GM12878 (cell line): ENCODE results near the gene LIN7B. TPM values are rescaled to one million over a fixed set of nuclear protein-coding genes. Genes with fewer than 3 reads are reported as not detected.

Experiments
- ATAC-seq: fragments of 200-7000 bp; cut with Tn5 transposase; 3 replicates; pipeline ENCODE4 v1.9.1; 2020; ENCODE audit warnings: mild to moderate bottlenecking, moderate library complexity
- BruUV-seq: library from RNA; stranded (reverse); fragments of 400-500 nt; replicated peaks from 2 replicates; lab custom pipeline; 2021; lab: Mats Ljungman, UMichigan
- CTCF ChIA-PET: fragments of 300-600 bp; sonication (Branson Sonifier 250); formaldehyde crosslinking; extraction: SDS; loops from one replicate; lab custom pipeline; 2021; ENCODE audit warnings: inconsistent platforms; lab: Yijun Ruan, JAX
- POLR2A ChIA-PET: fragments of 350-600 bp; formaldehyde crosslinking; extraction: SDS; loops from one replicate; lab custom pipeline; 2021; ENCODE audit warnings: inconsistent platforms; lab: Charles Lee
- RAD21 ChIA-PET: fragments of 300-600 bp; sonication (Branson Sonifier 250); formaldehyde crosslinking; loops from one replicate; lab custom pipeline; 2023; ENCODE audit warnings: antibody characterized with exemption; ENCODE audit not compliant: unreplicated experiment; lab: Charles Lee
- SMC1A ChIA-PET: fragments of 300-600 bp; sonication (Branson Sonifier 250); formaldehyde crosslinking; loops from one replicate; lab custom pipeline; 2023; ENCODE audit not compliant: unreplicated experiment, uncharacterized antibody; lab: Charles Lee
- DNase-seq: peaks from one replicate; pipeline ENCODE4 v3.0.0-alpha.2; 2011; ENCODE audit warnings: low read depth, low spot score
- FAIRE-seq: peaks from 3 replicates; lab custom pipeline; 2011; peaks lifted over from hg19 to GRCh38; lab: Jason Lieb, UNC
- H2AFZ ChIP-seq: 2 replicates; pipeline ENCODE4 v1.6.0; 2011; ENCODE audit warnings: low read depth, low read length, control low read depth; ENCODE audit not compliant: control insufficient read depth
- H3K27ac ChIP-seq: 2 replicates; pipeline ENCODE4 v1.5.1; 2011; ENCODE audit warnings: control low read depth; ENCODE audit not compliant: control insufficient read depth, insufficient read depth
- H3K27me3 ChIP-seq, 2 experiments: replicated peaks in 1 of 2; 2 replicates each; pipeline versions ENCODE4 v1.6.0 to v1.6.1; 2011; ENCODE audit warnings: low read length in 1 of 2; ENCODE audit not compliant: control insufficient read depth in 2 of 2, insufficient read depth in 2 of 2
- H3K36me3 ChIP-seq, 2 experiments: 2 replicates each; pipeline ENCODE4 v1.5.1; 2011; ENCODE audit warnings: low read length in 1 of 2; ENCODE audit not compliant: control insufficient read depth in 2 of 2, insufficient read depth in 2 of 2
- H3K4me1 ChIP-seq: 2 replicates; pipeline ENCODE4 v1.6.1; 2011; ENCODE audit warnings: mild to moderate bottlenecking, low read length, moderate library complexity, mixed read lengths; ENCODE audit not compliant: control insufficient read depth, insufficient read depth
- H3K4me2 ChIP-seq: 2 replicates; pipeline ENCODE4 v1.6.0; 2011; ENCODE audit warnings: control low read depth; ENCODE audit not compliant: control insufficient read depth, insufficient read depth
- H3K4me3 ChIP-seq: fragments of 200-600 bp; sonication (generic); 2 replicates; pipeline ENCODE4 v1.5.1; 2016
- H3K79me2 ChIP-seq: 2 replicates; pipeline ENCODE4 v1.6.0; 2011; ENCODE audit warnings: low read length; ENCODE audit not compliant: control insufficient read depth, insufficient read depth
- H3K9ac ChIP-seq: 2 replicates; pipeline ENCODE4 v1.8.0; 2011; ENCODE audit warnings: low read length, control low read depth, mixed read lengths; ENCODE audit not compliant: control insufficient read depth, insufficient read depth
- H3K9me3 ChIP-seq: replicated peaks from 3 replicates; pipeline ENCODE4 v1.5.1; 2011; ENCODE audit warnings: mild to moderate bottlenecking, low read length; ENCODE audit not compliant: control insufficient read depth, insufficient read depth
- H4K20me1 ChIP-seq: 2 replicates; pipeline ENCODE4 v1.6.0; 2011; ENCODE audit not compliant: control insufficient read depth, insufficient read depth
- CBX3 ChIP-seq: fragments of 200-600 bp; sonication (generic); IDR thresholded peaks from 2 replicates; pipeline ENCODE4 v1.6.1; 2016; ENCODE audit warnings: low read depth, borderline replicate concordance
- CEBPZ ChIP-seq: fragments of 150-350 bp; IDR thresholded peaks from 2 replicates; pipeline ENCODE4 v1.6.1; 2016; ENCODE audit warnings: low read depth, low read length
- CHD2 ChIP-seq: IDR thresholded peaks from 2 replicates; pipeline ENCODE4 v1.6.1; 2011; ENCODE audit warnings: low read depth, low read length, improper control_type of control experiment, borderline replicate concordance
- CHD4 ChIP-seq: fragments of 200-600 bp; sonication (generic); IDR thresholded peaks from 2 replicates; pipeline ENCODE4 v1.6.1; 2016; ENCODE audit warnings: mild to moderate bottlenecking
- EGR1 ChIP-seq, 2 experiments: IDR thresholded peaks; 1 replicate in 1 of 2; 2 replicates in 1 of 2; pipeline ENCODE4 v1.6.1; 2011 to 2012; ENCODE audit warnings: low read depth in 2 of 2, low read length in 2 of 2, borderline replicate concordance in 1 of 2, mild to moderate bottlenecking in 1 of 2, moderate library complexity in 1 of 2
- HDGF ChIP-seq: fragments of 450-650 bp; IDR thresholded peaks from 2 replicates; pipeline ENCODE4 v1.6.1; 2016; ENCODE audit warnings: antibody characterized with exemption
- JUND ChIP-seq: IDR thresholded peaks from 2 replicates; pipeline ENCODE4 v1.6.1; 2012; ENCODE audit warnings: low read depth, mild to moderate bottlenecking, low read length, improper control_type of control experiment, moderate library complexity
- MEF2B ChIP-seq: fragments of 450-650 bp; IDR thresholded peaks from 2 replicates; pipeline ENCODE4 v1.6.1; 2018; ENCODE audit warnings: mild to moderate bottlenecking, moderate library complexity; ENCODE audit not compliant: partially characterized antibody, poor library complexity, severe bottlenecking
- NR2C2 ChIP-seq: IDR thresholded peaks from 2 replicates; pipeline ENCODE4 v1.6.1; 2011; ENCODE audit warnings: borderline replicate concordance, low read depth; ENCODE audit not compliant: control insufficient read depth, insufficient read length
- PAX8 ChIP-seq: fragments of 450-650 bp; IDR thresholded peaks from 2 replicates; pipeline ENCODE4 v1.6.1; 2017; ENCODE audit warnings: mild to moderate bottlenecking, moderate library complexity
- RFX5 ChIP-seq: IDR thresholded peaks from 2 replicates; pipeline ENCODE4 v1.6.1; 2011; ENCODE audit warnings: low read depth, low read length, improper control_type of control experiment
- SMAD1 ChIP-seq: fragments of 450-650 bp; IDR thresholded peaks from 2 replicates; pipeline ENCODE4 v1.6.1; 2018; ENCODE audit warnings: mild to moderate bottlenecking, low read depth; ENCODE audit not compliant: partially characterized antibody
- SMAD5 ChIP-seq: IDR thresholded peaks from 2 replicates; pipeline ENCODE4 v1.6.1; 2016; ENCODE audit warnings: antibody characterized with exemption, low read depth
- SREBF2 ChIP-seq: IDR thresholded peaks from 2 replicates; pipeline ENCODE4 v1.6.1; 2012; ENCODE audit warnings: mild to moderate bottlenecking, low read length
- TCF12 ChIP-seq: IDR thresholded peaks from 2 replicates; pipeline ENCODE4 v1.6.1; 2011; ENCODE audit warnings: low read depth, mild to moderate bottlenecking, low read length
- TCF3 ChIP-seq: IDR thresholded peaks from 2 replicates; pipeline ENCODE4 v1.6.1; 2012; ENCODE audit warnings: low read depth, mild to moderate bottlenecking, low read length, borderline replicate concordance; ENCODE audit not compliant: insufficient read depth
- WRNIP1 ChIP-seq: IDR thresholded peaks from 2 replicates; pipeline ENCODE4 v1.6.1; 2011; ENCODE audit warnings: low read depth, low read length, improper control_type of control experiment, borderline replicate concordance
- ZZZ3 ChIP-seq: IDR thresholded peaks from 2 replicates; pipeline ENCODE4 v1.6.1; 2011; ENCODE audit warnings: low read depth; ENCODE audit not compliant: control insufficient read depth, insufficient read length
- WGBS: methylation state at CpG from one replicate; pipeline ENCODE4 v1.1.6; 2016; ENCODE audit warnings: low lambda C conversion rate; ENCODE audit not compliant: insufficient replicate concordance, insufficient coverage; ENCODE audit errors: missing lambda C conversion rate; 5-methylcytosine and 5-hydroxymethylcytosine counted together
- in situ Hi-C: fragments of 300-500 bp; cut with MboI; formaldehyde crosslinking; loops from 9 replicates; pipeline ENCODE4 v1.14.3; 2018; ENCODE audit warnings: mixed read lengths
- intact Hi-C: fragments of 100-400 bp; cut with micrococcal nuclease; formaldehyde crosslinking; loops from one replicate; pipeline ENCODE4 v1.14.2; 2022; ENCODE audit not compliant: unreplicated experiment
- polyA plus RNA-seq, 11 experiments: library from polyadenylated mRNA; depleted of rRNA in 4 of 11; unstranded in 6 of 11; stranded (reverse) in 5 of 11; fragments of >200 nt; fragmentation: Nextera tagmentation in 4 of 11; fragmentation: Illumina TruSeq in 1 of 11; extraction: Ambion mirVana in 4 of 11; extraction: Trizol in 1 of 11; gene quantifications; 1 replicate in 1 of 11; 2 replicates in 10 of 11; pipeline versions ENCODE4 v1.2.1 to v1.2.3, GENCODE V29; 2011 to 2016; ENCODE audit warnings: inconsistent platforms in 2 of 11, missing spikeins in 2 of 11, low read depth in 1 of 11
- total RNA-seq, 4 experiments: library from RNA; depleted of rRNA in 3 of 4; stranded (reverse); fragments of >200 nt in 3 of 4; fragmentation: Illumina TruSeq in 1 of 4; extraction: Trizol in 1 of 4; gene quantifications; 2 replicates each; pipeline versions ENCODE4 v1.2.1 to v1.2.3, GENCODE V29; 2013 to 2021

The LIN7B gene
- total and polyA plus RNA-seq, 10 of the 15 experiments (the other 5 are each of a cell fraction or from before 2014, with no cell fraction given), result 0.15 to 3.5 (median 1.6) TPM; not detected in 2

GRCh38 chr19:49064768-49065611 is 49.2 kb upstream of the LIN7B start, which contains the start of gene NTF4:
TSS of gene NTF4 (minus strand) at chr19:49064818. CDS start at chr19:49061997, 2,821 bp downstream.
- TF ChIP-seq SREBF2 (no peak), CHD4 (no peak), HDGF (no peak), CHD2 (no peak), JUND (no peak), PAX8 (no peak), TCF3 (no peak), ZZZ3 (no peak), MEF2B (no peak), TCF12 (no peak), NR2C2 (no peak), RFX5 (no peak), CEBPZ (no peak), SMAD5 (no peak), EGR1 (IDR thresholded peaks at IDR 0.05; ENCODE audit: borderline replicate concordance in 1 of 2, low read depth in 2 of 2, low read length in 2 of 2) (no peak), WRNIP1 (no peak), SMAD1 (no peak), CBX3 (no peak)
- ChIA-PET CTCF (interaction anchor here (1.1 kb wide), 1 partner anchor 33 kb away, joined by 3 read pairs; no protein-coding TSS in a partner anchor), RAD21 (interaction anchor here (0.6 kb wide), 1 partner anchor 299 kb away, joined by 3 read pairs; no protein-coding TSS in a partner anchor), POLR2A (no interaction called here), SMC1A (no interaction called here)
- no peaks in the 10 kb centered on the region for H3K4me1 ChIP-seq
- no peak within 1 kb of the TSS for H3K27ac ChIP-seq
- no peaks in the 10 kb centered on the region for H3K79me2 ChIP-seq
- DNase-seq (no peak), FAIRE-seq (no peak), ATAC-seq (peak; percentile 48)
- H3K9ac ChIP-seq, result no peak within 1 kb of the TSS
- peaks cover 2 to 3% of the 10 kb centered on the region in 2 experiments for H3K27me3 ChIP-seq
- no TSS peak for BruUV-seq
- WGBS, result 8% methylated on average over 7 of the region's 53 CpGs
- H3K36me3 ChIP-seq, result no peaks in the 10 kb centered on the region
- H4K20me1 ChIP-seq, result no peaks in the 10 kb centered on the region
- no peaks in the 10 kb centered on the region for H3K9me3 ChIP-seq
- no peak within 1 kb of the TSS for H3K4me2 ChIP-seq
- no peak within 1 kb of the TSS for H2AFZ ChIP-seq
- no peak within 1 kb of the TSS for H3K4me3 ChIP-seq
- in situ Hi-C loops (no loop called here), intact Hi-C loops (no loop called here)
